Nephron (organoid): Measurements from ENCODE around the gene FAM25A.
"Not testable (repeated sequence)": the region's sequence is repeated elsewhere in the genome, so short reads cannot be mapped to it uniquely, and the experiment has no call there.

Experiments
- H3K27ac Mint-ChIP-seq, 3 experiments: 2 replicates each; pipeline ENCODE4 v1.8.0; 2020; ENCODE audit warnings: mixed read lengths in 3 of 3, mild to moderate bottlenecking in 2 of 3, moderate library complexity in 1 of 3
- H3K27me3 Mint-ChIP-seq: 2 replicates; pipeline ENCODE4 v1.8.0; 2021; ENCODE audit warnings: low read depth, mild to moderate bottlenecking, moderate library complexity, mixed read lengths
- H3K36me3 Mint-ChIP-seq: 2 replicates; pipeline ENCODE4 v1.8.0; 2020; ENCODE audit warnings: low read depth, mixed read lengths
- H3K4me1 Mint-ChIP-seq: 2 replicates; pipeline ENCODE4 v1.8.0; 2020; ENCODE audit warnings: mixed read lengths
- H3K4me3 Mint-ChIP-seq, 3 experiments: 2 replicates each; pipeline ENCODE4 v1.8.0; 2020; ENCODE audit warnings: mild to moderate bottlenecking in 3 of 3, mixed read lengths in 3 of 3, moderate library complexity in 2 of 3
- H3K9me3 Mint-ChIP-seq: 2 replicates; pipeline ENCODE4 v1.8.0; 2020; ENCODE audit warnings: mixed read lengths
- TF ChIP-seq, protein P1 (sequence below), 3 experiments: fragments of 200-600 bp; sonication (generic); IDR thresholded peaks; one replicate each; pipeline ENCODE4 v1.5.0; 2021; ENCODE audit warnings: antibody characterized with exemption in 3 of 3; ENCODE audit not compliant: unreplicated experiment in 3 of 3

FAM25A gene

DNA sequence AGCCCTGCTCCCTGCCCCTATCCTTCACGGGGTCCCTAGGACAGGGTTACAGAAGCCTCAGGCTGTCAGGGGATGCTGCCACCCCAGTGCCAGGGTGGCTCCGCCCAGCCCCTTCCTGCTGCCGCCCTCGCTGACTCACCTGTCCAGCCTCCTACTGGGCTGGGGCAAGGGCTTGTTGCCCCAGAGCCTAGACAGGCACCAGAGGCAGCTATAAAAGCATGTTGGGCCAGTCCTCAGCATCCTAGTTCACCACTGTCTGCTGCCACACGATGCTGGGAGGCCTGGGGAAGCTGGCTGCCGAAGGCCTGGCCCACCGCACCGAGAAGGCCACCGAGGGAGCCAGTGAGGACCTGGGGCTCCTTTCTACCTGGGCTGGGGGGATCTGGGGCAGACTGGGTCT is at the start of gene FAM25A:
TSS of gene FAM25A (plus strand) at position 239 of the 400 bp plus-strand sequence. CDS start at position 270, 31 bp downstream.
- not testable (repeated sequence) for H3K4me3 Mint-ChIP-seq, H3K9me3 Mint-ChIP-seq, H3K4me1 Mint-ChIP-seq, H3K27me3 Mint-ChIP-seq, H3K36me3 Mint-ChIP-seq, H3K27ac Mint-ChIP-seq

DNA sequence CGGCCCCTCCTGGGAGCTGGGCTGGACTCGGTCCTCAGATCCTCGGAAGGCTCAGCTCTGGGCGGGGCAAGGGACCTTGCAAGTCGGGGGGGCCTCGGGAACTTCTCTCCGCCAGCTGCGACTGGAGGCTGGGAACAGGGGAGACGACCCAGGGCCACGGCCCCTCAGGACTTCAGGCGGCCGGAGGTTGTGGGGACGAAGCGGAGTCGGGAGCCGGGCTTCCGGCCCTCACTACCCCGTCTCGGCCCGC is 49.2 kb upstream of the FAM25A start:
- Mint-ChIP-seq H3K4me1 (peaks cover 39% of the 10 kb centered on the region), H3K27ac (peak overlapping the region; percentile 80 to 95 (median 91)), H3K4me3 (peak overlapping the region; percentile 86 to 94 (median 91)), H3K9me3 (no peaks in the 10 kb centered on the region), H3K36me3 (no peaks in the 10 kb centered on the region), H3K27me3 (peaks cover 13% of the 10 kb centered on the region)
- TF ChIP-seq, protein P1, sequence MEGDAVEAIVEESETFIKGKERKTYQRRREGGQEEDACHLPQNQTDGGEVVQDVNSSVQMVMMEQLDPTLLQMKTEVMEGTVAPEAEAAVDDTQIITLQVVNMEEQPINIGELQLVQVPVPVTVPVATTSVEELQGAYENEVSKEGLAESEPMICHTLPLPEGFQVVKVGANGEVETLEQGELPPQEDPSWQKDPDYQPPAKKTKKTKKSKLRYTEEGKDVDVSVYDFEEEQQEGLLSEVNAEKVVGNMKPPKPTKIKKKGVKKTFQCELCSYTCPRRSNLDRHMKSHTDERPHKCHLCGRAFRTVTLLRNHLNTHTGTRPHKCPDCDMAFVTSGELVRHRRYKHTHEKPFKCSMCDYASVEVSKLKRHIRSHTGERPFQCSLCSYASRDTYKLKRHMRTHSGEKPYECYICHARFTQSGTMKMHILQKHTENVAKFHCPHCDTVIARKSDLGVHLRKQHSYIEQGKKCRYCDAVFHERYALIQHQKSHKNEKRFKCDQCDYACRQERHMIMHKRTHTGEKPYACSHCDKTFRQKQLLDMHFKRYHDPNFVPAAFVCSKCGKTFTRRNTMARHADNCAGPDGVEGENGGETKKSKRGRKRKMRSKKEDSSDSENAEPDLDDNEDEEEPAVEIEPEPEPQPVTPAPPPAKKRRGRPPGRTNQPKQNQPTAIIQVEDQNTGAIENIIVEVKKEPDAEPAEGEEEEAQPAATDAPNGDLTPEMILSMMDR (IDR thresholded peaks at IDR 0.05; ENCODE audit: unreplicated experiment in 3 of 3) = no peak

DNA sequence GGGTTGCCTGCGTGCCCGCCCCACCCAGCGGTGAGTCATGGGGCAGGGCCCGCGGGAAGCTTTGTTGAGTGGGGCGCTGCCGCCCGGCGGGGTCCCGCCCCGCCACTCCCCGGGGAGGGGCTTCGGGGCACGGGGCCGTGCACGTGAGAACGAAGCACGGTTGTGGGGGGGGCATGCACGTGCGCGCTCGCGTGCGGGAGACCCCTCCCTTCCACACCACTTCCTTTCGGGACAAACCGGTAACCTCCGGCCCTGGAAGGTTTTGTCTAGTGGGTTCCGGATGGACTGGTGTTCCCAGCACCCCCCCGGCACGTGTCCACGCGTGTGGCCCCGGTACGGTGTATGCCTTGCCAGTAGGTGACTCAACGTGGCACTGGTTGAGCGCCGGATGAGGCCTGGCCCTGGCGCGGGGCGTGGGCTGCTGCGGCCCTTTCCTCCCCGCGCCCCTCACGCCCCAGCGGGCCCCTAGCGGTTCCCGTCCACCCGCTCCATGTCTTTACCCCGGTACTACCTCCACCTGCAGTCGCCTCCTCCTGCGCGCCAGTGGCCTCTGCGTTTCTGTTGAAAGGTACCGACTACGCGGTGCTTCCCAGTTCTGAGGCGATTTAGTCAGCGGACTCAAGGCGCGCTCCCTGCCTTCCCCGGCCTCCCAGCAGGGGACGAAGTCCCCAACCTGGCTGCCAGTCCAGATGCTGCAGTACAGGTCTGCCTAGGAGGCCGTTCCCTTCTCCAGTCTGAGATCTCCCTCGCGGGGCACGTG is 48.7 kb upstream of the FAM25A start:
- Mint-ChIP-seq H3K27me3 (peaks cover 12% of the 10 kb centered on the region), H3K4me3 (peak overlapping the region; percentile 94 to 97 (median 95))

DNA sequence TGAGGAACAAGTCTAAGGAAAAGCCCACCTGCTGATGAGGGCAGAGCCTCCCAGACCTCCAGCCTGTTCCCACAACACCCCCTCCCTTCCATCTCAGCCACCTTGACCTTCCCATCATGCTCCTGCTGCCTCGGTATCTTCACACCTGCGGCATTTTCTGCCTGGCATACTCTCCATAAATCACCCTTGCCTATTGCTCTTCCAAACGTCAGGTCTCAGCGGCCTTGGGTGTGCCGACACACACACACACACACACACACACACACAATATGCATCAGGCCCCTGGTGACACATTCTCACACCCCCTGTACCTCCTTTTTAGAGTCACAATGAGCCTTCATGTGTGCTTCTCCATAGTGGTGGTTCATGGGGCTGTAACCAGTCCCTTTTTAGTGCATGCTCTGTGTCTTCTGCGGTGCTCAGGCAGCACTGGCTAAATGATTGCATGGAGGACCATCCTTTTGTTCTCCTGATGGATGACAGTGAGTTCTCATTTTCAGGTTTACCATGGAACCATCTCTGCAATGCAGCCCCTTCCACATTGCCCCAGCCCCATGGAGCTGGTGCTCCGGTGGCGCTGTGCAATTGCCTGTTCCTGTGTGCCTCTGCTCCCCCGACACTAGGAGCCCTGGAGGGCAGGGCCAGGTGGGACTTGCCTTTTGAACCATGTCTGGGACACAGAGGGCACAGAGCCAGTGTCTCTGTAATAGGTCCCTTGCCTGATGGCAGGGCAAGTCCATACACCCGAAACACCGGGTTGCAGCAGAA is 47.3 kb upstream of the FAM25A start:
- Mint-ChIP-seq H3K9me3 (peaks cover 2% of the 10 kb centered on the region), H3K4me3 (peak overlapping the region; percentile 57 to 97 (median 76)), H3K4me1 (peaks cover 25% of the 10 kb centered on the region), H3K27ac (peak overlapping the region; percentile 21 to 63 (median 23)), H3K27me3 (peaks cover 11% of the 10 kb centered on the region), H3K36me3 (no peaks in the 10 kb centered on the region)
- TF ChIP-seq, protein P1 (IDR thresholded peaks at IDR 0.05; ENCODE audit: unreplicated experiment in 3 of 3) = no peak

More for the DNA sequence above, 48.7 kb upstream of the FAM25A start:
- H3K27ac Mint-ChIP-seq = peak overlapping the region; percentile 79 to 89 (median 84)
- H3K4me1 Mint-ChIP-seq = peaks cover 34% of the 10 kb centered on the region
- H3K9me3 Mint-ChIP-seq = no peaks in the 10 kb centered on the region
- TF ChIP-seq, protein P1 (IDR thresholded peaks at IDR 0.05; ENCODE audit: unreplicated experiment in 3 of 3) = peak in 1 of 3 experiments; percentile 22
- H3K36me3 Mint-ChIP-seq = no peaks in the 10 kb centered on the region

DNA sequence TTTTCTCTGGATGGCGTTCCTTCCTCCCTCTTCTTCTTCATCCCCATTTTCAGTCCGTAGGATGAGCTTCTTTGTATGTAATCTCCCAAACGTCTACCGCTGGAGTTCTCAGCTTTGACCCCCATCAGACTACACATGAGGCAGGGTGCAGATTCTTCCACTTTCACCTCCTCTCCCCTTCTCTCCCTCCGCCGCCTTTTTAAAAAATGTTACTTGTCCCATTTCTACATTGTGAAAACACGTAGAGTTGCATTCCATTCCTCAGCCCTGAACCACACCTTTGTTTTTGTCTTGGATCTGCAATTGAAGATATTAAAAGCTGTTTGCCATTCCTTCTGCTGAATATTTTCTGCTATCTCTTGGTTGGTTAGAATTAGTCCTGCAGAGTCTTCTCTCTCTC is 45.6 kb upstream of the FAM25A start:
- H3K36me3 Mint-ChIP-seq = no peaks in the 10 kb centered on the region
- H3K4me1 Mint-ChIP-seq = peaks cover 31% of the 10 kb centered on the region
- peak overlapping the region in 2 of 3 experiments; percentile 0 to 17 for H3K27ac Mint-ChIP-seq

More for the DNA sequence above, 45.6 kb upstream of the FAM25A start:
- TF ChIP-seq, protein P1 (IDR thresholded peaks at IDR 0.05; ENCODE audit: unreplicated experiment in 3 of 3) = no peak
- Mint-ChIP-seq H3K27me3 (peaks cover 11% of the 10 kb centered on the region), H3K9me3 (peaks cover 2% of the 10 kb centered on the region), H3K4me3 (peak overlapping the region in 2 of 3 experiments; percentile 9 to 33)
